ENCODE results near the gene SF3B6. TPM values are rescaled to one million over a fixed set of nuclear protein-coding genes. Genes with fewer than 3 reads are reported as not detected.

SF3B6 gene
- total RNA-seq, 4 donors from 2014 or later = 91.3 to 150 (median 125) TPM

DNA sequence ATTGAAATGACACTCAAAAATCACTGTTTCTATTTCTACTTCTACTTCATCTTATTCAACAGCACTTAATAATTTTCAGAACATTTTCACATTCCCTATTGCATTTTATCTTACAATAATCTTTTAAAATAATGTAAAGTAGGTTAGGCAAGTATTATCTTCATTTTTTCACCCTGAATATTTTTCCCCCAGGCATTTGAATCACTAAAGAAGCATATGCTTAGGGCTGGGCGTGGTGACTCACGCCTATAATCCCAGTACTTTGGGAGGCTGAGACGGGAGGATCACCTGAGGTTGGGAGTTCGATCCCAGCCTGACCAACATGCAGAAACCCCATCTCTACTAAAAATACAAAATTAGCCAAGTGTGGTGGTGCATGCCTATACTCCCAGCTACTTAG, 35.6 kb downstream of the SF3B6 start:
- Histone ChIP-seq H3K9me3 (no peaks in the 10 kb centered on the region), H3K4me1 (peaks cover 0 to 7% (median 0%) of the 10 kb centered on the region in 3 donors), H3K36me3 (peaks cover 0 to 38% (median 18%) of the 10 kb centered on the region in 3 donors), H3K27ac (no peak overlapping the region), H3K4me3 (no peak overlapping the region), H3K27me3 (no peaks in the 10 kb centered on the region)
- 76 to 83% methylated on average over 4 of the region's 4 CpGs for WGBS, 2 donors
- no peak for TF ChIP-seq POLR2A (IDR thresholded peaks at IDR 0.05)
- TF ChIP-seq, protein P1, sequence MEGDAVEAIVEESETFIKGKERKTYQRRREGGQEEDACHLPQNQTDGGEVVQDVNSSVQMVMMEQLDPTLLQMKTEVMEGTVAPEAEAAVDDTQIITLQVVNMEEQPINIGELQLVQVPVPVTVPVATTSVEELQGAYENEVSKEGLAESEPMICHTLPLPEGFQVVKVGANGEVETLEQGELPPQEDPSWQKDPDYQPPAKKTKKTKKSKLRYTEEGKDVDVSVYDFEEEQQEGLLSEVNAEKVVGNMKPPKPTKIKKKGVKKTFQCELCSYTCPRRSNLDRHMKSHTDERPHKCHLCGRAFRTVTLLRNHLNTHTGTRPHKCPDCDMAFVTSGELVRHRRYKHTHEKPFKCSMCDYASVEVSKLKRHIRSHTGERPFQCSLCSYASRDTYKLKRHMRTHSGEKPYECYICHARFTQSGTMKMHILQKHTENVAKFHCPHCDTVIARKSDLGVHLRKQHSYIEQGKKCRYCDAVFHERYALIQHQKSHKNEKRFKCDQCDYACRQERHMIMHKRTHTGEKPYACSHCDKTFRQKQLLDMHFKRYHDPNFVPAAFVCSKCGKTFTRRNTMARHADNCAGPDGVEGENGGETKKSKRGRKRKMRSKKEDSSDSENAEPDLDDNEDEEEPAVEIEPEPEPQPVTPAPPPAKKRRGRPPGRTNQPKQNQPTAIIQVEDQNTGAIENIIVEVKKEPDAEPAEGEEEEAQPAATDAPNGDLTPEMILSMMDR (IDR thresholded peaks at IDR 0.05) = no peak
- intact Hi-C loops (cut with DNase I) = no loop called here
- no peak for DNase-seq

DNA sequence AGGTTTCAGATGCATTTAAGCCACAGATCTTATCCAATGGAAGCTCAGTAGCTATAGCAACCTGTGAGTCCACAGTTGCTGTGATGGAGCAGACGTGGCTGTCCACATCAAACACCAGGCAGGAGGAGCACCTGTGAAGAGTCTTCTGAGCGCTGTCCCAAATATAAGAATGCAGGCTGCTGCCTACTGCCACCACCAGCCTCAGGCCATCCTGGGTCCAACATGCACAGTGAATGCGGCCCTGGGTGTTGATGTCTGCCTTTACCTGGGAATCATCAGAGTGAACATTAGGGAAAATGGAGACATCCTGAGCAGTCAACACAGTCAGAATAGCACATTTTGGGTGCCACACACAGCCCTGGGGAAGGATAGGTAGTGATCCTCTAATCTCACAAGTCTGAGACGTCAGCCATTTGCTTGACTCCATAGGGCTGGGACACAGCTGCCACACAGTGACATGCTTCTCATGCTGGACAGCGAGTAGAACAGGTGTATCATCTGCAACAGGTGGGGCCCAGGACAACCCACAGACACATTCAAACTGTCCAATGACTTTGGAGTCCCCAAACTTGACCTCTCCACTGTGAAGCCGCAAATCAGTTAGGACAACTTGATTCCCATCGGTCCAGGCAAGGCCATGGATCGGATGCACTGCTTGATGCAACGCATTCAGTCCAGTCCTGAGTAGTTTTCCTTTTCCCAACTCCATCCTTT, 37.2 kb downstream of the SF3B6 start:
- intact Hi-C loops (cut with DNase I) = no loop called here
- Histone ChIP-seq H3K27ac (no peak overlapping the region), H3K9me3 (no peaks in the 10 kb centered on the region), H3K4me3 (no peak overlapping the region), H3K4me1 (no peaks in the 10 kb centered on the region), H3K36me3 (peaks cover 0 to 38% (median 18%) of the 10 kb centered on the region in 3 donors), H3K27me3 (no peaks in the 10 kb centered on the region)
- no peak for DNase-seq
- TF ChIP-seq, protein P1 (IDR thresholded peaks at IDR 0.05) = no peak
- TF ChIP-seq POLR2A (IDR thresholded peaks at IDR 0.05) = no peak
- 90 to 94% methylated on average over 9 of the region's 9 CpGs for WGBS, 2 donors

DNA sequence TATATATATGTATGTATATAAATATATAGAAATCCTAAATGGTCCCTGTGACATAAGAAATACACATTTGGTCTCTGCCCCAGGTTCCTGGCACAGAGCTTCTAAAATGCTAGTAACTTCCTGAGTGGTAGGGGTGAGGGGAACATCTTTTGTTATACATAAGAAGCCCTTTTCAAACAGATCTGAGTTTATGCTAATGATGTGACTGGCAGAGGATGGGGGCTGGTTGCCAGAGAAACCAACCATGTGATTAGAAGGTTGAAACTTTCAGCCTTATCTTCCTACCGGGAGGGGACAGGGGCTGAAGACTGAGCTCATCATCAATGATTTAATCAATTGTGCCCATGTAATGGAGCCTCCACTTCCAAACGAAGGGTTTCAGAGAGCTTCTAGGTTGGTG, 49.9 kb downstream of the SF3B6 start:
- intact Hi-C loops (cut with DNase I) = no loop called here
- H3K27me3 ChIP-seq = no peaks in the 10 kb centered on the region
- no peak for TF ChIP-seq POLR2A (IDR thresholded peaks at IDR 0.05)
- TF ChIP-seq, protein P1 (IDR thresholded peaks at IDR 0.05) = no peak
- no peak overlapping the region for H3K4me3 ChIP-seq
- H3K27ac ChIP-seq = no peak overlapping the region
- peaks cover 0 to 89% (median 6%) of the 10 kb centered on the region in 3 donors for H3K36me3 ChIP-seq
- WGBS, 2 donors = 62 to 74% methylated on average over 2 of the region's 2 CpGs
- no peak for DNase-seq
- H3K9me3 ChIP-seq = no peaks in the 10 kb centered on the region
- H3K4me1 ChIP-seq = no peaks in the 10 kb centered on the region

DNA sequence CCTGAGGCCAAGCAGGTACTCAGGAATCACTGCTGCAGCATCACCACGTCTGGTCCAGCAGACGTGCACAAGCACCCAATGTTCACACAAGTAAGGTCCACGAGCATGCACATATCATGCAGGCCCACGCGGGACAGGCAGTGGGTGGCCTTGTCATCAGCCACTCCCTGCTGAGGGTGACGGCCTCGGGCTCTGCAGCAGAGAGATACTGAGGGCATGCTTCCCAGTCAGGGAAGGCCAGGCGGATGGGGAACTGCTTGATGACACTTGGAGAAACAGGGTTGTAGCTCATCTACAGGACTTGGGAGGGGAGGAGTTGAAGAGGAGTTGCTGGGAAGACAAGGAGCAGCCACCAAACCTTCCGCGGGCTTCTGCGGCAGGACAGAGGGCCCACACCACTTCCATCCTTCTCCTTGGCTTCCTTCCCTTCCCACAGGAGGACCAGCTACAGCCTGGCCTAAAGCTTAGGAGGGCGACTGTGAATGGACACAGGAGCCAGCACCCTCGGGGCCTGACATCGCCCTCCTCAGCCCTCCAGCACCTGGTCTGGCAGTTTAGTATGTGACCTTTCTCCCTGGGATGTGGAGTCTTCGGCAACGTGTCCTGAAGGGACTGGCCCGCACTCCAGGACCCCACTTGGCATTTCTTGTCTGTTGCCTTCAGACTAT, 51.0 kb downstream of the SF3B6 start:
- TF ChIP-seq, protein P1 (IDR thresholded peaks at IDR 0.05) = no peak
- TF ChIP-seq POLR2A (IDR thresholded peaks at IDR 0.05) = no peak
- no peaks in the 10 kb centered on the region for H3K4me1 ChIP-seq
- H3K27ac ChIP-seq = no peak overlapping the region
- peaks cover 0 to 78% (median 0%) of the 10 kb centered on the region in 3 donors for H3K36me3 ChIP-seq
- H3K4me3 ChIP-seq = no peak overlapping the region
- no peak for DNase-seq
- intact Hi-C loops (cut with DNase I) = no loop called here
- no peaks in the 10 kb centered on the region for H3K9me3 ChIP-seq
- H3K27me3 ChIP-seq = no peaks in the 10 kb centered on the region
- 83 to 89% methylated on average over 6 to 9 of the region's 17 CpGs for WGBS, 2 donors

DNA sequence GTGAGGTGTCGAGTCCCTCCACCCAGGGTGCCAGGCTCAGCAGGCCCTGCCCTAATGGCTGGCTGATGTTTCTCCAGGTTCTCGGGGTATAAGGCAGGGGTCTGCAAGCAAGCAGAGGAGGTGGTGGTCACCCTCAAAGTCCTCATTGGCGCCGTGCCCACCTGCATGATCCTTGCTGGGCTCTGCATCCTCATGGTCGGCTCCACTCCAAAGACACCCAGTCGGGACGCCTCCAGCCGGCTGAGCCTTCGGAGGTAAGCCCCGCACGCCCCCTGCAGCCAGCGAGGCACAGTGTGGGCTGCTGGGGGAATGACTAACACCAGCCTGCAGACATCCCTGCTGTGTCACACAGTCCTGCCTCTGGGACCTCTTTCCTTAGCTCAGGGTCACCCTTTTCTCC, 52.1 kb downstream of the SF3B6 start:
- TF ChIP-seq, protein P1 (IDR thresholded peaks at IDR 0.05) = no peak
- TF ChIP-seq POLR2A (IDR thresholded peaks at IDR 0.05) = no peak
- intact Hi-C loops (cut with DNase I) = no loop called here
- H3K27ac ChIP-seq = no peak overlapping the region
- H3K27me3 ChIP-seq = no peaks in the 10 kb centered on the region
- H3K4me1 ChIP-seq = no peaks in the 10 kb centered on the region
- H3K36me3 ChIP-seq = peaks cover 0 to 67% (median 0%) of the 10 kb centered on the region in 3 donors
- no peak overlapping the region for H3K4me3 ChIP-seq
- H3K9me3 ChIP-seq = no peaks in the 10 kb centered on the region
- 70 to 71% methylated on average over 7 to 8 of the region's 12 CpGs for WGBS, 2 donors
- DNase-seq = no peak
